GM18520 (cell line): Measurements from ENCODE around the gene PGM1.
"Not testable (repeated sequence)": the region's sequence is repeated elsewhere in the genome, so short reads cannot be mapped to it uniquely, and the experiment has no call there.

Experiments used
- ATAC-seq: cut with Tn5 transposase; IDR thresholded peaks from one replicate; pipeline ENCODE4 v1.9.1; 2021; ENCODE audit not compliant: unreplicated experiment

Gene PGM1

DNA sequence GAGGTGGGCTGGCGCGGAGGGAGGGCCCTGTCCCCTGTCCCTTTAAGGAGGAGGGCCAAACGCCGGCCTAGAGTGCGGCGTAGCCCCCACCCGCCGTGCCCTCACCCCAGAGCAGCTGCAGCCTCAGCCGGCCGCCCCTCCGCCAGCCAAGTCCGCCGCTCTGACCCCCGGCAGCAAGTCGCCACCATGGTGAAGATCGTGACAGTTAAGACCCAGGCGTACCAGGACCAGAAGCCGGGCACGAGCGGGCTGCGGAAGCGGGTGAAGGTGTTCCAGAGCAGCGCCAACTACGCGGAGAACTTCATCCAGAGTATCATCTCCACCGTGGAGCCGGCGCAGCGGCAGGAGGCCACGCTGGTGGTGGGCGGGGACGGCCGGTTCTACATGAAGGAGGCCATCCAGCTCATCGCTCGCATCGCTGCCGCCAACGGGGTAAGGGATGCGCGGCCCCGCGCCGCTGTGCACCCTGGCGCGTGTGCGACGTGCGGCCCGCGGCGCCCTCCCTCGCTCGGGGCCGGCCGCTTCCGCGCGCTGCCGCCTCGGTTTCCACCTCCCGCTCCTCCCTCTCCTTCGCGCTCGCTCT, at the start of gene PGM1:
PGM1 (plus strand) TSS at position 109 of the 583 bp plus-strand sequence; CDS start at position 187, 78 bp downstream.
- ATAC-seq: peak; percentile 64

DNA sequence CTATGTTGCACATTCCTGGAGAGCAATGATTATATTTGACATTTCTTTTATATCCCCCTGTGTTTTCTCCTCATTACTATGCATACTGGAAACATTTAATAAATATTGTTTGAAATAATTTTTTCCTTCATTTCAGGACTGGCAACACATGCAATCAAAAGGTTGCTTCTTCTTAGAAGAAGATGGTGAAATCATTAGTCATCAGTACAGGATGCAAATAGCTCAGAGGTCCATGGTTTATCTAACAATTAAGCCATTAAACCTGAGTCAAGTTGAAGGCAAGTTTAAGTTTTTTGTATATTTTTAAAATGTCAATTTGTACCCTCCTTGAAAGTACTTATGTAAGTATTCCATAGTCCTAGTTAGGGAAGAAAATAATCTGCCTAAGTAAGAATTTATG, 47.4 kb upstream of the PGM1 start:
- no peak for ATAC-seq

DNA sequence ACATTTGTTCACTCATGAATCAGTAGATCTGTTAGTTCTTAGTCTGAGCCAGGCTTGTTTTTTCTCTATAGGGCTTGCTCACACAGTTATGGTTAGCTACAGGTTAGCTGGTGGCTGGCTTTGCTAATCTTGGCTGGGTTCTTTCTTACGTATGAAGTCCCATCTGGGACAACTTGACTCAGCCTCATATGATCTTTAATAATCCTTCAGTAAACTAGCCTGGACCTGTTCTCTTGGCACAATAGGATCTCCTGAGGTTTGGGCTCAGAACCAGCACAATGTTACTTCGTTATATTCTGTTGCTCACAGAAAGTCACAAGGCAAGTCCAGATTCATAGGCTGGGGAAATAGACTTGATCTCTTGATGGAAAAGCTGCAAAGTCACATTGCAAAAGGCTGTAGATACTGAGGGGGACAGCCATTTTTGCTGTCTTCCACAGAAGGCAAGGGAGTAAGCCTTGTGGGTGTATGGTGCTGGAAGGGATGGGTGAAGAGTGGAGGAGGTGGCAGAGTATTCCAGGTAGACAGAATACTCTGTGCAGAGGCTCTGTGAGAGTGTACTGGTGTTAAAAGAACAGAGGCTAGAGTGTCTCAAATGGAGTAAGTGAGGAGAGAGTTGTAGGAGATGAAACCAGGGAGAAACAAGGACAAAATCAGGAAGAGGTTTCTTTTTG, 45.5 kb upstream of the PGM1 start:
- no peak for ATAC-seq

- no peak for ATAC-seq
These were observed 44.9 kb upstream of the PGM1 start for GRCh38 chr1:63548303-63548702.

- no peak for ATAC-seq
These were observed 44.3 kb upstream of the PGM1 start for GRCh38 chr1:63548877-63549276.

DNA sequence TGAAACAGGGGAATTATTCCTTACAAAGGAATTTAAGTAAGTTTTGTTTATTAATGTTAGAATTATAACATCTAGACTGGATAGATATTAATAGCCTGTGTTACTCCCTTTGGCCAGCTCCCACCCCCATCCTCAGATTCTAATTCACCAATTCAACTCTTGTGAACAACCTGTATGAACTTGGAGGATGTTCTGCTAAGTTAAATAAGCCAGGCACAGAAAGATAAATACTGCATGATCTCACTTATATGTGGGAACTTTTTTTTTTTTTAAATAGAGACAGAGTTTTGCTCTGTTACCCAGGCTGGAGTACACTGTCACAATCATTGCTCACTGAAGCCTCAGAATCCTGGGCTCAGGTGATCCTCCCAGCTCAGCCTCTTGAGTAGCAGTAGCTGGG, 37.7 kb upstream of the PGM1 start:
- ATAC-seq: no peak

DNA sequence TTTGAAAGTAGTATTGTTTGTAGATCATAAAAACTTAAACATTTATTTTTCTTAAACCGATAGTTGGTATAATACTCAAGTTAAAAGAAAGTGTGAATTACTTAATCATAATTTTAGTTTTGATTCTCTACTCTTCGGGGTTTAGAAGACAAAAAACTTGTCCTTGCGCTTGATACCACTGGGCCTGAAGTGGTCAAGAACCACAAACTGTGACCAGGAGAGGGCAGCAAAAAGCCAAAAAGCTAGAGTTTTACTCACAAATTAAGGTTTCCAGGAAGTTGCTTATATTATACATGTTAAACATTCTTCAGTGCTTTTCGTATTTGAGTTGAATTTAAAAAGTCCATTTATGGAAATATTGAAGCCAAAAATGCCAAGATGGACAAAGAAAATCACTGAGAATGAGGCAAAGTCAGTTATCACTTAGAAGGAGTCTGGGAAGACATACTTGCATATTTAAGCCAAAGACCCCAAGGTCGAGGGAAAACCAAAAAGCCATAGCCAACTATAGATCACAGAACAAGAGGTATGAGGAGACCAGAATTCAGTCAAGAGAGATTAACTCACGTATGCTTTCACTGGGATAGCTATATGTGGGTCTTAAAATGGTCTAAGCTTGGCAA, 35.7 kb upstream of the PGM1 start:
- no peak for ATAC-seq

DNA sequence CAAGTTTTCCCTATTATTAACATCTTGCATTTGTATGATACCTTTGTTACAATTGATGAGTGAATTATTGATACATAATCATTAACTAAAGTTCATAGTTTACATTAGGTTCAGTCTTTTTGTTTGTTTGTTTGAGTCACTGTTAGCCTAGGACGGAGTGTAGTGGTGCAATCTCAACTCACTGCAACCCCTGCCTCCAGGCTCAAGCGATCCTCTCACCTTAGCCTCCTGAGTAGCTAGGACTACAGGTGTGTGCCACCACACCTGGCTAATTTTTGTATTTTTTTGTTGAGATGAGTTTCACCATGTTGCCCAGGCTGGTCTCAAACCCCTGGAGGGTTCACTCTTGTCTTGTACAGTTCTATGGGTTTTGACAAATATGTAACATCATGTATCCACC, 33.9 kb upstream of the PGM1 start:
- no peak for ATAC-seq

- no peak for ATAC-seq
These were observed 29.5 kb upstream of the PGM1 start for GRCh38 chr1:63563745-63564144.

DNA sequence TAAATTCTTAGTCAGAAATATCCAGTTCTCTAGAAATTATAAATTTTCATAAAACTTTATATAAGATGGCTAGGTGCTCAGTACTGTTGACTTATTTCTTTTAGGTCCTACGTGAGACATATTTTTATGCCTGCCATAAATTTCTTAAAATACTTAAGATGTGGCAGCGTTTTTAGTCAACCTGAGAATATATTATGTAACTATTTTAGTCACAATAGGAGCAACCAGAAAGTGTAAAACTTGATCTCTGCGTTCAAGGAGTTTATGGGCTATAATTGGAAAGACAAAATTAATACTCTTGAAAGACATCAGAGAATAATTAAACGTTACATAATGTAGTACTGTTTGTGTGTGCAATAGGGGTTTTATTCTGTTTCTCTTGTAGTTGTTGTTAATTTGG, 24.1 kb upstream of the PGM1 start:
- ATAC-seq: no peak

DNA sequence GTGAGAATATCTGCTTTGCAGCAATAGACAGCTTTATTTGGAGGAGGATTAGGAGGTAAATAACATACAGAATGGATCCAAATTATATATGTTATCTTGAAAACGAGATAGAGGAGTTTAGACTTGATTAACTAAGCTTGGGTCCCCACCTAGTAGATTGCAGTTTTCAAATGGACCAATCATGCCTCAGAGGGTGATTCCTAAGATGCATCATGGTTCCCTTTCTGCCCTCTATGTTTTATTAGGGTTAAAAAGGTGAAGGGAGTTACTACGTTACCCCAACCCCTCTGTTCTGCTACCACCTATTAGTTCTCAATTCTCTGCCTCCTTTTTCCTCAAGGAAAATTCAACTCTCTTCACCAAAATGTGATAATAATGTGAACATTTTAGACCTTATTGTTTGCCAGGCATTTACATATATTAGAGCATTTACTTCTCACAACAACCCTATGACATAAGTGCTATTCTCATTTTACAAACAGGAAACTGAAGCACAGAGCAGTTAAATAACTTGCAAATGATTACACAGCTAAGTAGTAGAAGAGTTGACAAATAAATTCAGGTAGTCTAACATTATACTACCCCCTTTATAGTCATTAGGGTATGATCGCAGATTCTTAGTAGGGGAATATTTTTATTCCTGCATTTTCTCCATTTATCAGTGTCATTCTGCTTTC, 23.4 kb upstream of the PGM1 start:
- ATAC-seq: peak; percentile 55

DNA sequence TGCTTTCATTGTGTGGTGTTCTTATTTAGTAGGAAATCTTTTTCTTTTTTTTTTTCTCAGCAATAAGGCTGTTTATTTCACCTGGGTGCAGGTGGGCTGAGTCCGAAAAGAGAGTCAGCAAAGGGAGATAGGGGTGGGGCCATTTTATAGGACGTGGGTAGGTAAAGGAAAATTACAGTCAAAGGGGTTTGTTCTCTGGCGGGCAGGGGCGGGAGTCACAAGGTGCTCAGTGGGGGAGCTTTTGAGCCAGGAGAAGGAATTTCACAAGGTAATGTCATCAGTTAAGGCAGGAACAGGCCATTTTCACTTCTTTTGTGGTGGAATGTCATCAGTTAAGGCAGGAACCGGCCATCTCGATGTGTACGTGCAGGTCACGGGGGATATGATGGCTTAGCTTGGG, 20.5 kb upstream of the PGM1 start:
- not testable (repeated sequence) for ATAC-seq

DNA sequence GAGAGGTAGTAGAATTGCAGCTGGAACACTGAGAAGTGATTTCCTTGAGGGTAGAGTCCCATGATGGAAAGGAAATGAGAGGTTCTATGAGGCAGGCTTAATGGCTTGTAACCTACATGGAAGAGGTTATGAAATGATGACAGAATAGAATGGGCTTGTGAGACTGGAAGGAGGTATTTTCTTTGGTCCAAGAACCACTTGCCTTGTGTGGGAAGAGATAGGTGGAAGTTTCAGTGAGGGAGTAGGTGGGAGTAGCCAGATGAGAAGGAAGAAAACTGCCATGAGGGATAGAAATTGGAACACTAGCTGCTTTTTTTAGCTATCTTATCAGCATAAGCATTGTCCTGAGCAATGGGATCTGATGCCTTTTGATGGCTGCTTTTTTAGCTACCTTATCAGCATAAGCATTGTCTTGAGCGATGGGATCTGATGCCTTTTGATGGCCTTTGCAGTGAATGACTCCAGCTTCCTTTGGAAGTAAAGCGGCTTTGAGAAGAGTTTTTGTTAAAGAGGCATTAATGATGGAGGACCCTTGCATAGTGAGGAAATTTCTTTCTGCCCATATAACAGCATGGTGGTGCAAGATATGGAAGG, 18.9 kb upstream of the PGM1 start:
- not testable (repeated sequence) for ATAC-seq

- no peak for ATAC-seq
These were observed 17.8 kb upstream of the PGM1 start for GRCh38 chr1:63575340-63575826.

GRCh38 chr1:63586326-63586725, 6.9 kb upstream of the PGM1 start:
- ATAC-seq: not testable (repeated sequence)

DNA sequence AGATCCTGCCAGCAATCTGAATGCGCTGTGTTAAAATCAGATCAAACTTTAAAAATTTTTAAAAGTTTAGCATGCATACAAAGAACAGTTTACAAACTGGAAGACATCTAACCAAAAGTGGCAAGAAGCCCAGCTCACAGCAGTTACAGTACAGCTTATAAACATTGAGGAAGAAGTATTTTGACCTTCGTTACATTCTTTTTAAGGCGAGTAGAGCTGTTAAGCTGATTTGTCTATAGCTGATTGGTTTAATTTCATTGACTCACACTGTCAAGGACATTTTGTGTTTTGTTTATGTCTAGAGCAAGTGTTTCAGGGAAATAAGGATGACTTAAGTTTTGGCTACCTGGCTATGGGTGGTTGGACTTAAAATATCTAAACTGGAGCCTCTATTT, 3.0 kb upstream of the PGM1 start:
- no peak for ATAC-seq

DNA sequence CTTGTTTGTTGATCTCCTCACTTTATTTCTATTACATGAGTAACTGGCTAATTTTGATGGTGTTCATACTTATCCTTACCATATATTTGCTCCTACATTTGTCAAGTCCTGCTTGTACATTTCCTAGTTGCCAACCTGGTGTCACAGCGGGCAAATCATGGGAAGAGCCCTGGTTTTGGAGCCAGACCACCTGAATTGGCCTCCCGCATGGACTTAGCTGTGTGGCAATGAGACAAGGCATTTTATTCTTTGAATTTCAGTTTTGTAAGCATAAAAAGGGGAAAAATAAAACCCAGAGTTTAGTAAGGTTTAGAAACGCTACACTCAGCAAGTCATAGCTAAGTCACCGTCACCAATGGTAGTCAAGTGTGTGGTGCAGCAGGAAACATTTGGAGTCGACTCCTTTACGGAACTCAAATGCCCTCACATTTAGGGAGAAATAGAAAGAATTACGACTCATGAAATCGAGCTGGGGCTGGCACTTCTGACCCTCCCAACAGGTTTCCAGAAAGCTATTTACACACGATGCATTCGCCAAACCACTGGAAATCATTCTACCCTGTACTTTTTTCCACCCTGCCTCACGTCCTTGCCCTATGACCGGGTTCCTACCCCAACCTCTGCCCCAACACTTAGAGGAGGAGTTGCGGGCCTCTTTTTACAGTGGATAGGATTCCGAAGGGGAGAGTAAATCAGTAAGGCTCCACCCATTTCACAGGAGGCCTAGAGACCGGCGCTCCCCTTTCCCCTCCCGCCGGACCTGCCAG, 492 bp upstream of the PGM1 start:
- no peak for ATAC-seq

- ATAC-seq: peak; percentile 25
These were observed 835 bp downstream of the PGM1 start for GRCh38 chr1:63593886-63594605.

DNA sequence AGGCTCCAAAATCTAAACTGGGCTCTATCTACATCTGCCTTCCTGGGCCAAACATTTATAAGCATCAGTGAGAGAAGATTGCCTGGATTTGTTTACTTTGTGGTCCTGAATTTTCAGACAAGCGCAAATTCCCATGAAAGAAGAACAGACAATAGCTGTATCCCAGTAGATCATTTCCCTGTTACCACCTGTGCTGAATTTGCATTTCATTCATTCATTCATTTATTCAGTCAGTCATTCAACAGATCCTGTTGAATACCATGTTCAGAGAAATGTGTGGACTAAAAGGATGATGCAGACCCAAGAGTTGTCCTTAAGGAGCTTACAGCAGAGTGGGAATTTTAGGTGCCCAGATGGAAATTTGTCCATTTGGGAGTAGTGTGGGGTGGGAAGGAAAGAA, 2.2 kb downstream of the PGM1 start:
- no peak for ATAC-seq

DNA sequence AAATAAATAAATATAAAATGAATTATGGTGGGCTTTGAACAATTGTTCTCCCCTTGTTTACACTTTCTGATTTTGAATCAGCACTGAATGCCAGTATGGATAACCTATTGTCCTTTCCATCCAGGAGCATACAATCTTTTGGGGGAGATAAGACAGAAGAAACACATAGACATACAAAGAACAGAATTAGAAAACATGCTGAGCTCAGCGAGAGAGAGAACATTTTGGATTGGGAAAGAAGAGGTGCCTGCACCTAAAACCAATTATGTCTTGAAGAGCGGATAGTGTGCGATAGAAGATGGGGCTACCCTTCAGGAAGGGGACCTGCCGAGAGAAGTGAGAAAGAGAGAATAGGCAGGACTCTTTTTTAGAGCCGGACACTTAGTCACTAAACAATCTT, 6.6 kb downstream of the PGM1 start:
- no peak for ATAC-seq
